Testis (tissue), 3 donors: ENCODE measurements around the gene ECE2. TPM values are rescaled to one million over a fixed set of nuclear protein-coding genes. Genes with fewer than 3 reads are reported as not detected.

Experiments
- DNase-seq: peaks from one replicate; pipeline ENCODE4 v3.0.0-alpha.2; 2019
- H3K27ac ChIP-seq, 2 donors: fragments of 200-600 bp; sonication (generic); one replicate each; pipeline ENCODE4 v1.5.1; 2019
- H3K27me3 ChIP-seq: fragments of 200-600 bp; sonication (generic); one replicate; pipeline ENCODE4 v1.5.1; 2019
- H3K36me3 ChIP-seq: fragments of 200-600 bp; sonication (generic); one replicate; pipeline ENCODE4 v1.5.1; 2017; ENCODE audit warnings: low read depth; ENCODE audit errors: missing control alignments
- H3K4me1 ChIP-seq: fragments of 200-600 bp; sonication (generic); one replicate; pipeline ENCODE4 v1.5.1; 2019
- H3K4me3 ChIP-seq, 2 donors: fragments of 200-600 bp; sonication (generic); one replicate each; pipeline ENCODE4 v1.5.1; 2017 to 2019
- H3K9me3 ChIP-seq: fragments of 200-600 bp; sonication (generic); one replicate; pipeline ENCODE4 v1.5.1; 2017
- CTCF ChIP-seq, 3 experiments: fragments of 450-650 bp in 2 of 3; fragments of 200-600 bp in 1 of 3; sonication (generic) in 1 of 3; IDR thresholded peaks; one replicate each; pipeline ENCODE4 v1.5.1; 2016 to 2019; ENCODE audit warnings: antibody characterized with exemption in 3 of 3, mild to moderate bottlenecking in 2 of 3, moderate library complexity in 1 of 3
- POLR2A ChIP-seq: fragments of 450-650 bp; IDR thresholded peaks from one replicate; pipeline ENCODE4 v1.6.1; 2017; ENCODE audit warnings: antibody characterized with exemption, mild to moderate bottlenecking, moderate library complexity
- WGBS, 2 donors: methylation state at CpG; one replicate each; pipeline ENCODE4 v1.1.5; 2018; 5-methylcytosine and 5-hydroxymethylcytosine counted together
- intact Hi-C: fragments of 100-400 bp; cut with DNase I; formaldehyde crosslinking; loops from one replicate; pipeline ENCODE4 v1.15.1; 2023; ENCODE audit warnings: low total_unique reads
- polyA plus RNA-seq: library from polyadenylated mRNA; stranded (reverse); fragments of 350-450 nt; fragmentation: Illumina TruSeq; extraction: RNeasy Lipid Tissue Mini Kit (QIAGEN cat#74804); gene quantifications from one replicate; pipeline ENCODE4 v1.2.3, GENCODE V29; 2014; ENCODE audit warnings: low read depth, low replicate concordance; ENCODE audit not compliant: insufficient read depth
- total RNA-seq, 2 donors: library from RNA; depleted of rRNA; stranded (reverse); fragments of >200 nt; gene quantifications; one replicate each; pipeline ENCODE4 v1.2.3, GENCODE V29; 2016

Gene ECE2
- total and polyA plus RNA-seq, 3 donors from 2014 or later, result 1.1 to 1.4 (median 1.4) TPM

GRCh38 chr3:184234224-184234623 is 41.6 kb upstream of the ECE2 start:
- Histone ChIP-seq H3K36me3 (no peaks in the 10 kb centered on the region), H3K4me1 (peaks cover 7% of the 10 kb centered on the region), H3K4me3 (no peak overlapping the region), H3K27ac (no peak overlapping the region), H3K27me3 (no peaks in the 10 kb centered on the region), H3K9me3 (no peaks in the 10 kb centered on the region)
- intact Hi-C loops, result loop anchor here (10.0 kb wide), 1 partner anchor 89 kb away; no protein-coding TSS in a partner anchor
- no peak for TF ChIP-seq POLR2A
- 47 to 61% methylated on average over 4 of the region's 4 CpGs for WGBS, 2 donors
- DNase-seq, result peak; percentile 79

- Histone ChIP-seq H3K4me3 (no peak overlapping the region), H3K9me3 (no peaks in the 10 kb centered on the region), H3K27me3 (no peaks in the 10 kb centered on the region), H3K27ac (no peak overlapping the region), H3K36me3 (no peaks in the 10 kb centered on the region), H3K4me1 (peaks cover 6% of the 10 kb centered on the region)
- DNase-seq, result no peak
- TF ChIP-seq CTCF (IDR thresholded peaks at IDR 0.05), result no peak
- no peak for TF ChIP-seq POLR2A
- 88 to 91% methylated on average over 10 to 19 of the region's 19 CpGs for WGBS, 2 donors
- intact Hi-C loops, result loop anchor here (10.0 kb wide), 1 partner anchor 90 kb away; no protein-coding TSS in a partner anchor
Measured at GRCh38 chr3:184234671-184235380, 41.0 kb upstream of the ECE2 start.

GRCh38 chr3:184235381-184236032 is 40.3 kb upstream of the ECE2 start:
- DNase-seq, result no peak
- 86 to 89% methylated on average over 4 of the region's 4 CpGs for WGBS, 2 donors
- H3K9me3 ChIP-seq, result no peaks in the 10 kb centered on the region
- TF ChIP-seq POLR2A (no peak), CTCF (IDR thresholded peaks at IDR 0.05) (no peak)
- no peak overlapping the region for H3K27ac ChIP-seq
- intact Hi-C loops, result loop anchor here (10.0 kb wide), 1 partner anchor 91 kb away; no protein-coding TSS in a partner anchor
- H3K4me3 ChIP-seq, result no peak overlapping the region
- H3K36me3 ChIP-seq, result no peaks in the 10 kb centered on the region
- H3K27me3 ChIP-seq, result no peaks in the 10 kb centered on the region
- H3K4me1 ChIP-seq, result no peaks in the 10 kb centered on the region

GRCh38 chr3:184236033-184236410 is 39.8 kb upstream of the ECE2 start:
- Histone ChIP-seq H3K36me3 (no peaks in the 10 kb centered on the region), H3K27me3 (no peaks in the 10 kb centered on the region)
- 51 to 73% methylated on average over 9 of the region's 14 CpGs for WGBS, 2 donors

More at GRCh38 chr3:184236033-184236410, 39.8 kb upstream of the ECE2 start:
- Histone ChIP-seq H3K9me3 (no peaks in the 10 kb centered on the region), H3K4me3 (no peak overlapping the region), H3K4me1 (no peaks in the 10 kb centered on the region), H3K27ac (no peak overlapping the region)
- TF ChIP-seq CTCF (IDR thresholded peaks at IDR 0.05), result no peak
- TF ChIP-seq POLR2A, result no peak
- intact Hi-C loops, result loop anchor here (10.0 kb wide), 1 partner anchor 91 kb away; no protein-coding TSS in a partner anchor
- no peak for DNase-seq
